Mesendoderm (in vitro differentiated cells): Measurements from ENCODE around the gene PPP1R13B.
A peak's percentile ranks its signal among the peaks of the same experiment; 100 is the strongest.
"Not testable (repeated sequence)": the region's sequence is repeated elsewhere in the genome, so short reads cannot be mapped to it uniquely, and the experiment has no call there.

Source experiments
- DNase-seq: peaks from one replicate; pipeline ENCODE4 v3.0.0; 2013
- H2AK5ac ChIP-seq: 2 replicates; pipeline ENCODE4 v1.6.1; 2013; ENCODE audit warnings: low read length, inconsistent platforms
- H2BK120ac ChIP-seq: 2 replicates; pipeline ENCODE4 v1.6.1; 2013; ENCODE audit warnings: low read depth, mild to moderate bottlenecking, low read length, moderate library complexity, mixed read lengths
- H2BK15ac ChIP-seq: replicated peaks from 2 replicates; pipeline ENCODE4 v1.6.1; 2013; ENCODE audit warnings: low read depth, mild to moderate bottlenecking, moderate library complexity
- H2BK5ac ChIP-seq: 2 replicates; pipeline ENCODE4 v1.6.1; 2013; ENCODE audit warnings: low read length, inconsistent platforms
- H3K18ac ChIP-seq: 2 replicates; pipeline ENCODE4 v1.6.1; 2013; ENCODE audit warnings: mild to moderate bottlenecking, low read length, mixed read lengths
- H3K23ac ChIP-seq: one replicate; pipeline ENCODE4 v1.6.1; 2013; ENCODE audit warnings: low read length
- H3K27ac ChIP-seq: 2 replicates; pipeline ENCODE4 v1.5.1; 2013; ENCODE audit warnings: low read depth, mild to moderate bottlenecking, inconsistent platforms, low read length, moderate library complexity
- H3K27me3 ChIP-seq: 2 replicates; pipeline ENCODE4 v1.6.1; 2013; ENCODE audit warnings: low read length, control low read depth, mild to moderate bottlenecking, inconsistent platforms; ENCODE audit not compliant: insufficient read depth, poor library complexity
- H3K36me3 ChIP-seq: 2 replicates; pipeline ENCODE4 v1.6.1; 2013; ENCODE audit warnings: low read length, inconsistent platforms; ENCODE audit not compliant: control insufficient read depth, insufficient read depth
- H3K4ac ChIP-seq: one replicate; pipeline ENCODE4 v1.6.1; 2013; ENCODE audit warnings: low read depth, mild to moderate bottlenecking, low read length, moderate library complexity
- H3K4me1 ChIP-seq: 2 replicates; pipeline ENCODE4 v1.6.1; 2013; ENCODE audit warnings: low read depth, low read length, inconsistent platforms; ENCODE audit not compliant: control insufficient read depth
- H3K4me2 ChIP-seq: 2 replicates; pipeline ENCODE4 v1.6.1; 2013; ENCODE audit warnings: low read length
- H3K4me3 ChIP-seq: 2 replicates; pipeline ENCODE4 v1.5.1; 2013; ENCODE audit warnings: mild to moderate bottlenecking, low read length
- H3K56ac ChIP-seq: one replicate; pipeline ENCODE4 v1.6.1; 2013; ENCODE audit warnings: low read length
- H3K79me1 ChIP-seq: 2 replicates; pipeline ENCODE4 v1.6.1; 2013; ENCODE audit warnings: low read length, inconsistent platforms
- H3K79me2 ChIP-seq: 2 replicates; pipeline ENCODE4 v1.6.1; 2013; ENCODE audit warnings: mild to moderate bottlenecking, low read length; ENCODE audit not compliant: control insufficient read depth, insufficient read depth
- H3K9ac ChIP-seq: 2 replicates; pipeline ENCODE4 v1.6.1; 2013; ENCODE audit warnings: low read length, inconsistent platforms
- H4K5ac ChIP-seq: one replicate; pipeline ENCODE4 v1.6.1; 2013; ENCODE audit warnings: low read length
- H4K8ac ChIP-seq: one replicate; pipeline ENCODE4 v1.6.1; 2013; ENCODE audit warnings: low read depth, mild to moderate bottlenecking, control low read depth, low read length, moderate library complexity
- WGBS: extraction: QIAGEN DNeasy Blood & Tissue Kit; methylation state at CpG from one replicate; pipeline ENCODE4 v1.1.7; 2013; ENCODE audit warnings: low lambda C conversion rate, missing lambda C conversion rate; ENCODE audit not compliant: insufficient coverage; ENCODE audit errors: extremely low coverage; 5-methylcytosine and 5-hydroxymethylcytosine counted together

Gene PPP1R13B

DNA sequence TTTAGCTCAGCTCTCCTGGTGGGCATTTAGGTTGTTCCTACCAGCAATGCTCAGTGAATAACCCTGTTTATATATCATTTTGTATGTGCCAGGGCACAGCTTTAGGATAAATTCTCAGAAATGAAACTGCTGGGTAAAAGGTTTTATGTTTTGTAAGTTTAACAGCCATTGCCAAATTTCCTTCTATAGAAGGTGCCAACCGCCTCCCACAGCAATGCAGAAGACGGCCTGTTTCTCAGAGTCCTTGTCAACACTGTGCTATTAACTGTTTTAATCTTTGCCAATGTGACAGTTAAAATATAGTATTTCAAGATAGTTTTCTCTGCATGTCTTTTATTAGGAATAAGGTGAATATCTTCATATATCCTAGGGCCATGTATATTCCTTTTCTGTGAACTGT, 65.0 kb downstream of the PPP1R13B start:
- no peaks in the 10 kb centered on the region for H3K27me3 ChIP-seq
- no peak overlapping the region for H3K4me3 ChIP-seq
- H3K79me1 ChIP-seq = no peaks in the 10 kb centered on the region
- H3K18ac ChIP-seq = no peak overlapping the region
- no peaks in the 10 kb centered on the region for H3K79me2 ChIP-seq
- H2AK5ac ChIP-seq = no peak overlapping the region
- no peak overlapping the region for H2BK120ac ChIP-seq
- no peak overlapping the region for H4K5ac ChIP-seq
- H2BK5ac ChIP-seq = no peak overlapping the region
- H3K4ac ChIP-seq = no peak overlapping the region
- DNase-seq = no peak
- no peak overlapping the region for H2BK15ac ChIP-seq
- H3K9ac ChIP-seq = no peak overlapping the region
- H3K23ac ChIP-seq = no peak overlapping the region
- no peaks in the 10 kb centered on the region for H3K36me3 ChIP-seq
- H3K4me1 ChIP-seq = no peaks in the 10 kb centered on the region
- WGBS = no CpG with 5 or more reads among the region's 2 CpGs
- H3K56ac ChIP-seq = no peak overlapping the region
- no peak overlapping the region for H4K8ac ChIP-seq
- H3K4me2 ChIP-seq = no peak overlapping the region
- no peak overlapping the region for H3K27ac ChIP-seq

DNA sequence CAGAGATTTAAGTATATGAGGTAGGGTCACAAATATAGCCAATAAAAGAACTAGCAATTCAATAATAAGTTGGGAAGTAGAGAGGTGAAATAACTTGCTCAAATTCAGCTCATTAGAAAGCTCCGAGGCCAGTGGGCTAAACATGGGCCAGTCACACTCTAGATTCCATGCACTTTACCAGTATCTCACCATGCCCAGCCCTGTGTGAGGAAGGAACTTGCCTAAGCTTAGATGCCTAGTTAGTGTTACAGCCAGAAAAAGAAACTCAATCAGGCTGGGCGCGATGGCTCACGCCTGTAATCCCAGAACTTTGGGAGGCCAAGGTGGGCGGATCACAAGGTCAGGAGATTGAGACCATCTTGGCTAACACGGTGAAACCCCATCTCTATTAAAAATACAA, 71.1 kb downstream of the PPP1R13B start:
- not testable (repeated sequence) for H4K8ac ChIP-seq, DNase-seq, H3K9ac ChIP-seq, H3K4me1 ChIP-seq, H3K27me3 ChIP-seq, H3K36me3 ChIP-seq, H3K23ac ChIP-seq, H2BK120ac ChIP-seq, H2AK5ac ChIP-seq, H3K4me2 ChIP-seq, H3K27ac ChIP-seq, H3K4ac ChIP-seq, H3K56ac ChIP-seq, H3K79me2 ChIP-seq, H2BK5ac ChIP-seq, H3K18ac ChIP-seq, H4K5ac ChIP-seq, H2BK15ac ChIP-seq, H3K79me1 ChIP-seq, H3K4me3 ChIP-seq
- no CpG with 5 or more reads among the region's 6 CpGs for WGBS

DNA sequence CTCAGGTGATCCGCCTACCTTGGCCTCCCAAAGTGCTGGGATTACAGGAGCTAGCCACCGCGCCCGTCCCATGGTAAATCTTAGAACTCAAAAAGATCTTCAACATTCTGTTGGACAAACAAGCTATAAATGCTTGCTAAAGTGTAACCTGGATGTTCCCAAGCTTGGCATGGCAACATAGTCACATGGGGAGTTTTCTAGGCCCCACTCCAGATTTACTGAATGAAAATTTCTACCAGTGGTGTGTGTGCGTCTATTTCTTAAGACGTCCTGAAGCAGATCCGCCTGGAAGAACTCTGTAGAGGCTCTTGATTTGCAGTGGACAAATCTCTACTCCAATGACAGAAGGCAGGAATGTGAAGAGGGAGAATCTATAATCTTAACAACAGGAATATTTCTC, 71.9 kb downstream of the PPP1R13B start:
- H3K9ac ChIP-seq = no peak overlapping the region
- H3K4ac ChIP-seq = no peak overlapping the region
- no peaks in the 10 kb centered on the region for H3K4me1 ChIP-seq
- no peak overlapping the region for H3K4me2 ChIP-seq
- H2BK5ac ChIP-seq = no peak overlapping the region
- H3K56ac ChIP-seq = no peak overlapping the region
- H3K18ac ChIP-seq = no peak overlapping the region
- no peak overlapping the region for H4K5ac ChIP-seq
- no peaks in the 10 kb centered on the region for H3K36me3 ChIP-seq
- no CpG with 5 or more reads among the region's 7 CpGs for WGBS
- no peaks in the 10 kb centered on the region for H3K27me3 ChIP-seq
- no peak overlapping the region for H3K27ac ChIP-seq
- no peak overlapping the region for H4K8ac ChIP-seq
- H2BK15ac ChIP-seq = no peak overlapping the region
- no peak for DNase-seq
- H2AK5ac ChIP-seq = no peak overlapping the region
- no peaks in the 10 kb centered on the region for H3K79me2 ChIP-seq
- H3K4me3 ChIP-seq = no peak overlapping the region
- H2BK120ac ChIP-seq = no peak overlapping the region
- H3K79me1 ChIP-seq = no peaks in the 10 kb centered on the region
- no peak overlapping the region for H3K23ac ChIP-seq

DNA sequence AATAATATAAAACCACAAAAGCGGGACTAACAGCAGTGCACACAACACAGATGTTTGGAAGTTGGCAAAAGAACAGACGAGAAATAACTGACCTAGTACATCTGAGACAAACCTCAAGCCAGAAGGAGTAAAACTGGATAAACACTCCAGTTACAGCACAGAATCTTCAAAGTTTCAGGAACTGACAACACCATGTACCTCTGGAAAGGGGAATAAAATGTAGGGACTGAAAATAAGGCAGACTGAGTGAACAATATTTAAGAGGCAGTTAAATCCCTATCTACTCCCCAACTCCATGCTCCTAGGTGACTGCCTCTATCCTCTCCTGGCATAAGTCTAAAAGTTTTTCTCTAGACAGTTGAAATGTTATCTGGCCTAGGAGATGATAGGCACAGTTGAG, 73.9 kb downstream of the PPP1R13B start:
- H3K36me3 ChIP-seq = no peaks in the 10 kb centered on the region

DNA sequence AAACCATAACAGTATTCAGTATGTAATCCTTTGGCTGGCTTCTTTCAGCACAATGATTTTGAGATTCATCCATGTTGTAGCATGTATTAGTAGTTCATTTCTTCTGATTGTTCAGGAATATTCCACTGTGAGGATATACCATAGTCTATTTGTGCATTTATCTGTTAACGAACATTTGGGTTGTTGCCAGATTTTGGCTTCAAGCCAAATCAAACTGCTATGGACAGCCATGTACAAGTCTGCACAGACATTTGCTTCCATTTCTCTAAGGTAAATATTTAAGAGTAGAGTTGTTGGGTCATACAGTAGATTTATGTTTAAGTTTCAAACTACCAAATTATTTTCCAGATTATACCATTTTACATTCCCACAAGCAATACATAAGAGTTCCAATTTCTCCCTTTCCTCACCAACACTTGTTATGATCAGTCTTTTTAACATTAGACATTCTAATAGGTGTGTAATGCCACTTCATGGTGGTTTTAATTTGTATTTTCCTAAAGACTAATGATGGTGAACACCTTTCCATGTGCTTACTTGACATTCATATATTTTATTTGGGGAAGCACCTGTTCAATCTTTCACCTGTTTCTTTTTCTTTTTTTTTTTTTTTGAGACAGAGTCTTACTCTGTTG, 75.2 kb downstream of the PPP1R13B start:
- no peak overlapping the region for H3K27ac ChIP-seq
- H4K5ac ChIP-seq = no peak overlapping the region
- H3K79me2 ChIP-seq = no peaks in the 10 kb centered on the region
- no peaks in the 10 kb centered on the region for H3K79me1 ChIP-seq
- H3K4me3 ChIP-seq = no peak overlapping the region
- H2BK5ac ChIP-seq = no peak overlapping the region
- no peak overlapping the region for H3K23ac ChIP-seq
- no peak overlapping the region for H3K18ac ChIP-seq
- H3K56ac ChIP-seq = no peak overlapping the region
- no peak overlapping the region for H2BK120ac ChIP-seq
- DNase-seq = no peak
- no peak overlapping the region for H2BK15ac ChIP-seq
- no peak overlapping the region for H3K9ac ChIP-seq
- H4K8ac ChIP-seq = no peak overlapping the region
- no peaks in the 10 kb centered on the region for H3K4me1 ChIP-seq
- H3K4ac ChIP-seq = no peak overlapping the region
- WGBS = no CpG with 5 or more reads among the region's 1 CpG
- no peak overlapping the region for H2AK5ac ChIP-seq
- H3K36me3 ChIP-seq = no peaks in the 10 kb centered on the region
- no peak overlapping the region for H3K4me2 ChIP-seq
- no peaks in the 10 kb centered on the region for H3K27me3 ChIP-seq

More for the DNA sequence above, 73.9 kb downstream of the PPP1R13B start:
- no peak for DNase-seq
- Histone ChIP-seq H3K27me3 (no peaks in the 10 kb centered on the region), H3K4ac (no peak overlapping the region), H3K4me3 (no peak overlapping the region), H3K79me1 (no peaks in the 10 kb centered on the region), H2AK5ac (no peak overlapping the region), H2BK5ac (no peak overlapping the region), H4K8ac (no peak overlapping the region), H3K56ac (no peak overlapping the region), H3K27ac (no peak overlapping the region), H3K18ac (no peak overlapping the region), H4K5ac (no peak overlapping the region), H3K79me2 (no peaks in the 10 kb centered on the region), H3K4me2 (no peak overlapping the region), H3K4me1 (no peaks in the 10 kb centered on the region), H2BK15ac (no peak overlapping the region), H3K9ac (no peak overlapping the region), H3K23ac (no peak overlapping the region), H2BK120ac (no peak overlapping the region)
- WGBS = no CpG with 5 or more reads among the region's 2 CpGs

DNA sequence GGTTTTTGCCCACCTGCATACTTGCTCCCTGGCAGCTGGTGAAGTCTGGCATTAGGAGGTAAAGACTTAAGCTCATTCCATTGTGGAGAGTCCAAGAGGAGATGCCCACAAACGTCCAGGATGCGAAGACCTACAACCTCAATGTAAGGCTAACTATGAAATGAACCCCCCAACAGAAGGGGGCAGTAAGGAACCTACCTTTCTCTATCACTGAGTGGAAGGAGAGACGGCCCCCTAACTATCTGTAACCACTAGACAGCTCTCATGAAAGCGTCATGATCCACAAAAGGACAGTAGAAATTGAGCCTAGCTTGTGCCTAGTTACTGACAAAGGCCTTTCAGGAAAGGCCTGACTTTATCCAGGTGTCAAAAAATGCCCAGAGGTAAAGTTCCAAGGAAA, 76.5 kb downstream of the PPP1R13B start:
- WGBS = no CpG with 5 or more reads among the region's 4 CpGs

More for the DNA sequence above, 76.5 kb downstream of the PPP1R13B start:
- no peak overlapping the region for H2AK5ac ChIP-seq
- H2BK120ac ChIP-seq = no peak overlapping the region
- no peak overlapping the region for H3K4me2 ChIP-seq
- H4K8ac ChIP-seq = no peak overlapping the region
- H3K27ac ChIP-seq = no peak overlapping the region
- H3K4me1 ChIP-seq = no peaks in the 10 kb centered on the region
- H3K23ac ChIP-seq = no peak overlapping the region
- no peaks in the 10 kb centered on the region for H3K36me3 ChIP-seq
- H3K56ac ChIP-seq = no peak overlapping the region
- no peaks in the 10 kb centered on the region for H3K79me2 ChIP-seq
- peak; percentile 41 for DNase-seq
- H4K5ac ChIP-seq = no peak overlapping the region
- no peak overlapping the region for H3K18ac ChIP-seq
- no peak overlapping the region for H3K9ac ChIP-seq
- H2BK15ac ChIP-seq = no peak overlapping the region
- H3K4ac ChIP-seq = no peak overlapping the region
- no peak overlapping the region for H3K4me3 ChIP-seq
- H2BK5ac ChIP-seq = no peak overlapping the region
- no peaks in the 10 kb centered on the region for H3K79me1 ChIP-seq
- H3K27me3 ChIP-seq = no peaks in the 10 kb centered on the region
